Midbrain (tissue), 1 donor: ENCODE data around the gene PAAF1.

Source experiments
- DNase-seq: peaks from one replicate; lab custom pipeline; 2025; lab: John Stamatoyannopoulos, UW

The PAAF1 gene

GRCh38 chr11:73945396-73945795, 68.6 kb downstream of the PAAF1 start:
- no peak for DNase-seq

DNA sequence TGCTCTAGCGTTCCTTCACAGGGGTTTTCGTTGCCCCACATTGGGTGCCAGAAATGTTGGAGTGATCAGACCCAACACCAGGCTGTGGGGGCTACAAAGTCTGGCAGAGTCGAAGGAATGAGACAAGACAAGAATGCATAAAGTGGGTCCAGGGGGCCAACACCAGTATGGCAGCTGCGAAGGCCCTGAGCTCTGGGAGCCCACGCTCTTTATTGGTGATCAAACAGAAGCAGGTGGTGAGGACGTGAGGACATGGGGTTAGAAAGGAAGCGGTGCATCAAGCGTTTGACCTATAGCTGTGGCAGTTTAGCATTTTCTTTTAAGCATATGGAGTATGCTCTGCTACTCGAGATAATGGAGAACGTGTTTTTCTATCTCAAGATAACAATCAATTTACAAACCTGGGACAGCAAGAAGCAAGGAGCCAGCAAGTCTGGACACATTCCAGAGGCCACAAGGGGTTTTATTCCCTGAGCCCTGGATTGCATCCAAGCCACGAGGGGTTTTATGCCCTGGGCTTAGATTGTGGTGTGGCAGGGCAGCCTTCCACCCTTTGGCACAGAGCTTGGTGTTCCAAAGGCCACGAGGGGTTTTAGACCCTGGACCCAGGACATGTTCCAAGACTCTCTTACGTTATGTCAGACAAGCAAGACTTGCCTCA, 70.1 kb downstream of the PAAF1 start:
- no peak for DNase-seq

- no peak for DNase-seq
Observed at GRCh38 chr11:73949246-73949645, 72.4 kb downstream of the PAAF1 start.

- DNase-seq = no peak
Observed at GRCh38 chr11:73949912-73950311, 73.1 kb downstream of the PAAF1 start.

GRCh38 chr11:73950869-73951710, 74.3 kb downstream of the PAAF1 start, which contains the start of gene DNAJB13:
DNAJB13 (plus strand) TSS chr11:73951026; CDS start chr11:73951070, 44 bp downstream.
- DNase-seq = no peak

GRCh38 chr11:73951797-73952196, 75.0 kb downstream of the PAAF1 start:
- no peak for DNase-seq

DNA sequence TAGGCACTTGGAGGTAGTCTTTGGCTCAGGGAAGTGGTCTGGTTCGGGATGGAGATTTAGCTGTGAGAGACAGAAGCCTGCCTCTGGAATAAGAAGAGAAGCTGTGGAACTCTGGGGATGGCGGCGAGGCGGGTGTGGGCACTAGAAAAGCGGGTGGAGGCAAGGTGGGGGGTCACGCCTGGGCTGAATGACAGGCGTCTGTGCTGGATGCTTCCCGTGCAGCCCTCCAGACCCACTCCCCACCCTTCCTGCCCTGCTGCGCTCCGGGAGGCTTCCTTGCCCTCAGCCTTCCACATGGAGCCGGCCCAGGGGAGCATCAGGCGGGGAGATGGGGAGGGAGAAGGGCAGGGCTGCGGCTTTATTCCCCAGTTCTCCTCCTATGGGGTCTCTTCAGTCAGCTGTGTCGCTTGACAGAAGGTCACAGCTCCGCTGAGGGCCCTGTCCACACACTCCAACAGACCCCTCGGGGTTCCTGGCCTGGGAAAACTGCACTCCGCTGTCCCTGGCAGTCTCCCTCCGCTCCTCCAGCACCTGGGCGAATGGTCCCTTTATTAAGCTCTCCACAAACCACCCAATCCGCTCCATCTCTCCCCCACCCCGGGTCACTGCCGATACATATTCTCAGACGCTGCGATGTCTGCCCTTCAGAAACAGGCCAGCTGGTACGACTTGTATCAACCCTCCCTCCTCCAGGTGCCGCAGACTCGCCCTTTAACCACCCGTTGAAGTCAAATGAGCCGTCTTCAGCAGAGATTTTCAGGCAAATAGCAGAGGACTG, 80.3 kb downstream of the PAAF1 start:
- DNase-seq = no peak

- DNase-seq = no peak
Observed at GRCh38 chr11:73957654-73958361, 81.0 kb downstream of the PAAF1 start.

- DNase-seq = no peak
Observed at GRCh38 chr11:73958521-73959141, 81.8 kb downstream of the PAAF1 start.

DNA sequence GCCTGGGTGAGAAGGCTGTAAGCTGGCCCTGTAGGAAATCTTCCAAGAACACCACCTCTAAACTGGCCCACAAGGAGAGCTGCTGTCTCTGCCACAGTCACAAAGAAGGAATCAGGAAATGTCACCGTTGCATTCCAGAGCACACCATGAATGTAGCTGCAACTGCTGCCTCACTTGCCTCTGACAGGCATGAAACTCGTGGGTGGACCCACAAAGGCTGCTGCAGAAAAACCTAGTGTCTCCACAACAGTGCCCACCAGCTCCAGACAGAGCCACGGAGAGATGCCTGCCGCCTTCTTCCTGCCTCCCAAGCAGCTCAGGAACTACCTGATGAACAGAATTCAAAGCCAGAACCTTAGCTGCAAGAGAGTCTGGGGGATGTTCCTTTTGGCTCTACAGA, 84.5 kb downstream of the PAAF1 start:
- DNase-seq = no peak

GRCh38 chr11:73962101-73962705, 85.4 kb downstream of the PAAF1 start:
- DNase-seq = no peak

DNA sequence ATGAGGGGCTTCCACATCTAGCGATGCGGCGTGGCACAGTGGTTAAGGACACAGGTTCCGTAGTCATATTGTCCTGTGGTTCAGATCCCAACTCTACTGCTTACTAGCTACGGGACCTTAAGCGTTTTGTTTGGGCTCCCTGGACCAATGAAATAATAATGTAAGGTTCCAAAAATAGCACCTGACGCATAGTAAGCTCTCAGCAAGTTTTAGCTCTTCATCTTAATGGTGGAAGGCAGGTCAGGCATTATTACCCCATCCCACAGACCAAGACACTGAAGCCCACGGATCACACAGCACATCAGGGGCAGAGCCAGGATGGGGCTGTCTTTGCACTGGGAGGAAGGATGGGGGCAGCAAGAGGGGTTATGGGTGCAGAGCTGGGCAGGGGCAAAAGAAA, 87.1 kb downstream of the PAAF1 start:
- DNase-seq = no peak

- DNase-seq = no peak
Observed at GRCh38 chr11:73965076-73965763, 88.4 kb downstream of the PAAF1 start.

DNA sequence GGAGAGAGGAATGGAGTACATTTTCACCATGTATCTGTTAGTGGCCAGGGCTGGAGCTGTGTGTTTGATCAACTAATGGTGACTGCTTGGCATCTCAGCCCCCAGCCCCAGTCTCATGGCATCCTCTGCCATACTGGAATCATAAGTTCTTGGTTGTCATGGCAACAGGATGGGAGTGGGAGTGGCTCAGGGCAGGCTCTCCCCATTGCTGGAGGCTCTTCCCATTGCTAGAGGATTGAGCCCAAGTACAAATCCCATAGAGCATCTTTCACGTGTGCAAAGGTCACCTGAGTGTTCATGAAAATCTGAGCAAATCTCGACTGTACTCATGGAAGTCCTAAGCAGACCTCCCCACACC, 88.9 kb downstream of the PAAF1 start:
- no peak for DNase-seq

- no peak for DNase-seq
Observed at GRCh38 chr11:73968356-73968966, 91.7 kb downstream of the PAAF1 start.

- DNase-seq = no peak
Observed at GRCh38 chr11:73969091-73969490, 92.3 kb downstream of the PAAF1 start.

GRCh38 chr11:73969991-73970800, 93.4 kb downstream of the PAAF1 start:
- no peak for DNase-seq

GRCh38 chr11:73971175-73971719, 94.4 kb downstream of the PAAF1 start:
- no peak for DNase-seq

- no peak for DNase-seq
Observed at GRCh38 chr11:73972187-73972586, 95.4 kb downstream of the PAAF1 start.
